Measurements from ENCODE around the gene IDH2. TPM values are rescaled to one million over a fixed set of nuclear protein-coding genes. Genes with fewer than 3 reads are reported as not detected.
A peak's percentile ranks its signal among the peaks of the same experiment; 100 is the strongest.

The IDH2 gene
- total RNA-seq, 2 donors from 2014 or later: 24.5 to 46.6 TPM

DNA sequence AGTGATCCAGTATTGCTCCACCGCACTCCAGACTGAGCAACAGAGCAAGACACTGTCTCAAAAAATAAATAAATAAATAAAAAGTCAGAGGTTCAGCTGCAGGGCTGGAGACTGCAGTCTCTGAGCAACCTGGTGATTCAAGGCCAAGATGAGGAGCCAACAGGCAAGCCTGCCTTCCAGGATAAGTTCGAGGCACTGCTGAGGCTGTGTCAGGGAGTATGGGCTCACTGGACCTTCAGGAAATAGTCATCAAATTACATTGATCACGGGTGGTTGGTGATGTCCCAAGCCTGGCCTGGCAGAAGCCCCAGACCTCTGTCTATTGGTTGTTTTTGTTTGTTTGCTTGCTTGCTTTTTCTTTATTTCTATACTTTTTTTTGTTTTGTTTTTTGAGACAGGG is 41.5 kb downstream of the IDH2 start:
- H3K27ac ChIP-seq: no peak overlapping the region
- H3K9me3 ChIP-seq: no peaks in the 10 kb centered on the region
- no peak overlapping the region for H3K4me3 ChIP-seq
- TF ChIP-seq, protein P1, sequence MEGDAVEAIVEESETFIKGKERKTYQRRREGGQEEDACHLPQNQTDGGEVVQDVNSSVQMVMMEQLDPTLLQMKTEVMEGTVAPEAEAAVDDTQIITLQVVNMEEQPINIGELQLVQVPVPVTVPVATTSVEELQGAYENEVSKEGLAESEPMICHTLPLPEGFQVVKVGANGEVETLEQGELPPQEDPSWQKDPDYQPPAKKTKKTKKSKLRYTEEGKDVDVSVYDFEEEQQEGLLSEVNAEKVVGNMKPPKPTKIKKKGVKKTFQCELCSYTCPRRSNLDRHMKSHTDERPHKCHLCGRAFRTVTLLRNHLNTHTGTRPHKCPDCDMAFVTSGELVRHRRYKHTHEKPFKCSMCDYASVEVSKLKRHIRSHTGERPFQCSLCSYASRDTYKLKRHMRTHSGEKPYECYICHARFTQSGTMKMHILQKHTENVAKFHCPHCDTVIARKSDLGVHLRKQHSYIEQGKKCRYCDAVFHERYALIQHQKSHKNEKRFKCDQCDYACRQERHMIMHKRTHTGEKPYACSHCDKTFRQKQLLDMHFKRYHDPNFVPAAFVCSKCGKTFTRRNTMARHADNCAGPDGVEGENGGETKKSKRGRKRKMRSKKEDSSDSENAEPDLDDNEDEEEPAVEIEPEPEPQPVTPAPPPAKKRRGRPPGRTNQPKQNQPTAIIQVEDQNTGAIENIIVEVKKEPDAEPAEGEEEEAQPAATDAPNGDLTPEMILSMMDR (IDR thresholded peaks at IDR 0.05): no peak
- ATAC-seq (ENCODE audit: insufficient number of reproducible peaks, low FRiP score, low read depth) (no peak), DNase-seq (ENCODE audit: low spot score) (no peak)
- no peaks in the 10 kb centered on the region for H3K27me3 ChIP-seq (replicated peaks; ENCODE audit: insufficient read depth)
- no peaks in the 10 kb centered on the region for H3K36me3 ChIP-seq
- H3K4me1 ChIP-seq (ENCODE audit: control insufficient read depth in 1 of 2, low read depth in 2 of 2): peaks cover 12 to 42% of the 10 kb centered on the region in 2 donors

DNA sequence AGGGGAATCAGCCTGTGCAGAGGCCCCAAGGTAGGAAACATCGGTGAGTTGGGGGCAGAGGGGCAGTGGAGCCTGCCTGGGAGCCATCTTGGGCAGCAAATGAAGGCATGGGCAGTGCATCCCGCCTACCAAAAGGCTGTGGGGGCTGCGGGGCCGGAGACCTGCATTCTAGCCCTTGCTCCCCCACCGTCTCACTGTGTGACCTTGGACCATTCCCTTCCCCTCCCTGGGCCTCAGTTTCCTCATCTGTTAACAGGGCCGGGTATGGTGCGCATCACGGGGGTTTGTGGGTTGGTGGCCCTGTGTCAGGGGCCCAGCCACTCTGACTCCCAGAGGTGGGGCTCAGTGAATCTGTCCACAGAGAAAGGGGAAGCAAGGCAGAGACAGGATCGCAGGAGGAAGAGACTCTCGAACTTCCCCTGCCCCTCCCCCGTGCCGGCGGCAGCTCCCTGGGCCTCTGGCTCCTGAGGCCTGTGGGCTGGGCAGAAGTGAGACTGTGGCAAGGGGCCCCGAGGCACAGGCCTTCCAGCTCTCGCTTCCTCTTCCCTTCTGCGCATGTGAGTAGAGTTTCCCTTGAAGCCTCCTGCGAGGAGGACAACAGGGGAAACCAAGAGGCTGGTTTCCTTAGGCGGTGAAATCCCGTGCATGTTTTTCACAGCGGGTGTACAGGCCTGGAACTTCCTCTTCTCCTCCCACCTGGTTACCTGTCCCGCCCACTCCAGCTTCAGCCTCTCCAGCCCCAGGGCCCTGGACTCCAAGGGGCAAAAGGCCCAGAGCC is 42.9 kb downstream of the IDH2 start:
- no peak for DNase-seq (ENCODE audit: low spot score)
- Histone ChIP-seq H3K4me3 (no peak overlapping the region), H3K9me3 (no peaks in the 10 kb centered on the region), H3K36me3 (no peaks in the 10 kb centered on the region), H3K27ac (peak overlapping the region in 1 of 2 donors; percentile 23), H3K4me1 (ENCODE audit: control insufficient read depth in 1 of 2, low read depth in 2 of 2) (peaks cover 6 to 29% of the 10 kb centered on the region in 2 donors), H3K27me3 (replicated peaks; ENCODE audit: insufficient read depth) (no peaks in the 10 kb centered on the region)
- TF ChIP-seq, protein P1 (IDR thresholded peaks at IDR 0.05): no peak
- no peak for ATAC-seq (ENCODE audit: insufficient number of reproducible peaks, low FRiP score, low read depth)

DNA sequence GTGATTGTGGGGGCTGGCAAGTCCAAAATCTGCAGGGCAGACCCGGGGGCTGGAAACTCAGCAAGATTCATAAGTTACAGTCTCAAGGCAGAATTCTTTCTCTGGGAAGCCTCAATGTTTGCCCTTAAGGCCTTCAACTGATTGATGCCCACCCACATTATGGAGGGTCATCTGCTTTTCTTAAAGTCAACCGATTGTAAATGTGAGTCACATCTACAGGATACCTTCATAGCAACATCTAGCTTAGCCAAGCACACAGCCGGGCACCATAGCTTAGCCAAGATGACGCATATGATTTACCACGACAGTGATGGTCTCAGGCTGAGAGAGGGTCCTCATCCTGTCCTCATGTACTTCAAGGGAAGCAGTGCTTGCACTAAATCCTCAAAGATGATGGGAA is 43.5 kb downstream of the IDH2 start:
- Histone ChIP-seq H3K36me3 (no peaks in the 10 kb centered on the region), H3K27me3 (replicated peaks; ENCODE audit: insufficient read depth) (no peaks in the 10 kb centered on the region), H3K27ac (peak overlapping the region in 1 of 2 donors; percentile 23), H3K4me1 (ENCODE audit: control insufficient read depth in 1 of 2, low read depth in 2 of 2) (peaks cover 3 to 23% of the 10 kb centered on the region in 2 donors), H3K9me3 (no peaks in the 10 kb centered on the region), H3K4me3 (no peak overlapping the region)
- DNase-seq (ENCODE audit: low spot score) (no peak), ATAC-seq (ENCODE audit: insufficient number of reproducible peaks, low FRiP score, low read depth) (no peak)
- TF ChIP-seq, protein P1 (IDR thresholded peaks at IDR 0.05): no peak

DNA sequence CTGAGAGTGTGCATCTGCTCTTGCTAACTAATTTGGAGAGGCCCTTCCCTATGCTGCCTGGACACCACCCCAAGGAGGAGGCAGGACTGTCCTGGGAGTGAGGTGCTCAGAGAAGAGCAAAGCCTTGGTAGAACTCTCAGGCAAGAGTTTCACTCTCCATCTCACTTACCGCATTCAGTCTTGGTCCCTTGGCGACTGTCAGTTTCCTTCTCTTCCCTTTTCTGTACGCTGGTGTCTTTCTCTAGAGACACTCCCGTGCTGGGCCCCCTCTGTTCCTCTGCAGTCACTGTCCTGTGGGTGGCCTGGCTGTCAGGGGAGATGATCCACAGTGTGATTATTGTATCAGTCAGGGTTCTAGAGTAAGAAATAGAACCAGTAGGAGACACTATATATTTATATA is 44.0 kb downstream of the IDH2 start:
- Histone ChIP-seq H3K4me3 (no peak overlapping the region), H3K9me3 (no peaks in the 10 kb centered on the region), H3K27me3 (replicated peaks; ENCODE audit: insufficient read depth) (no peaks in the 10 kb centered on the region), H3K4me1 (ENCODE audit: control insufficient read depth in 1 of 2, low read depth in 2 of 2) (peaks cover under 1 to 18% of the 10 kb centered on the region in 2 donors), H3K36me3 (no peaks in the 10 kb centered on the region), H3K27ac (no peak overlapping the region)
- ATAC-seq (ENCODE audit: insufficient number of reproducible peaks, low FRiP score, low read depth) (no peak), DNase-seq (ENCODE audit: low spot score) (no peak)
- TF ChIP-seq, protein P1 (IDR thresholded peaks at IDR 0.05): no peak

DNA sequence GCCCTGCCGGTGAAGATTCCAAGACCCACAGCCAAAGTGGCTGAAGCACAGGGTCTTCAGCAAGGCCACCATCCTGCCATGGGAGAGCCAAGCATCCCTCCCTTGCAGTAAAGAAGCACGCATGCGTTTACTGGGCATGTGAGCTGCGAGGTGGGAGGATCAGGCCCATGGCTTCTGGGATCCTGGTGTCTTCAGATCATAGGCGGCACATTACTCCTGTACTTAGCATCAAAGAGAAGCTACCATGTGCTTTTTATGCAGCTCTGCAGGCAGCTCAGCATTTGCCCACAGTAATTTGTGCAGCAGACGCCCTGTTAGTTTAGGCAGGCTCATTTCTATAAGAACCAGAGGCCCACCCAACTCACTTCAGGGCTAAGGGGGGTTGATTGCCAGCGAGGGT is 45.7 kb downstream of the IDH2 start:
- Histone ChIP-seq H3K27ac (no peak overlapping the region), H3K9me3 (no peaks in the 10 kb centered on the region), H3K4me3 (no peak overlapping the region), H3K4me1 (ENCODE audit: control insufficient read depth in 1 of 2, low read depth in 2 of 2) (peaks cover 0 to 1% of the 10 kb centered on the region in 2 donors), H3K36me3 (no peaks in the 10 kb centered on the region), H3K27me3 (replicated peaks; ENCODE audit: insufficient read depth) (no peaks in the 10 kb centered on the region)
- no peak for ATAC-seq (ENCODE audit: insufficient number of reproducible peaks, low FRiP score, low read depth)
- no peak for DNase-seq (ENCODE audit: low spot score)
- TF ChIP-seq, protein P1 (IDR thresholded peaks at IDR 0.05): no peak

Data from thoracic aorta (tissue), 2 donors.